ENCODE measurements around the gene PTGR1.

GRCh38 chr9:111631214-111631971 lies 31.9 kb upstream of the PTGR1 start, which contains the start of gene DNAJC25:
- TF ChIP-seq FOXJ3 (CRISPR knock-in tag; IDR thresholded peaks at IDR 0.05) (no peak), RAD21 (IDR thresholded peaks at IDR 0.05; ENCODE audit: low read length) (no peak), TCF12 (IDR thresholded peaks at IDR 0.05) (no peak; the same call in 1 of the 2 replicates), CTCF (IDR thresholded peaks at IDR 0.05) (no peak), ZBTB33 (IDR thresholded peaks at IDR 0.05; ENCODE audit: borderline replicate concordance, low read depth) (no peak), MAX (IDR thresholded peaks at IDR 0.05; ENCODE audit: low read depth) (peak; percentile 44), RCOR1 (IDR thresholded peaks at IDR 0.05; ENCODE audit: low read length) (no peak), RXRA (IDR thresholded peaks at IDR 0.05; ENCODE audit: borderline replicate concordance, low read depth) (no peak), POLR2AphosphoS5 (IDR thresholded peaks at IDR 0.05; ENCODE audit: low read depth, low read length) (peak; percentile 96)

All from SK-N-SH (cell line).